Measurements from ENCODE around the gene ZNF580.

Gene ZNF580

GRCh38 chr19:55599842-55600661 lies 40.8 kb upstream of the ZNF580 start, which contains the start of gene ZNF524 (continued):
- TF ChIP-seq, protein P1, sequence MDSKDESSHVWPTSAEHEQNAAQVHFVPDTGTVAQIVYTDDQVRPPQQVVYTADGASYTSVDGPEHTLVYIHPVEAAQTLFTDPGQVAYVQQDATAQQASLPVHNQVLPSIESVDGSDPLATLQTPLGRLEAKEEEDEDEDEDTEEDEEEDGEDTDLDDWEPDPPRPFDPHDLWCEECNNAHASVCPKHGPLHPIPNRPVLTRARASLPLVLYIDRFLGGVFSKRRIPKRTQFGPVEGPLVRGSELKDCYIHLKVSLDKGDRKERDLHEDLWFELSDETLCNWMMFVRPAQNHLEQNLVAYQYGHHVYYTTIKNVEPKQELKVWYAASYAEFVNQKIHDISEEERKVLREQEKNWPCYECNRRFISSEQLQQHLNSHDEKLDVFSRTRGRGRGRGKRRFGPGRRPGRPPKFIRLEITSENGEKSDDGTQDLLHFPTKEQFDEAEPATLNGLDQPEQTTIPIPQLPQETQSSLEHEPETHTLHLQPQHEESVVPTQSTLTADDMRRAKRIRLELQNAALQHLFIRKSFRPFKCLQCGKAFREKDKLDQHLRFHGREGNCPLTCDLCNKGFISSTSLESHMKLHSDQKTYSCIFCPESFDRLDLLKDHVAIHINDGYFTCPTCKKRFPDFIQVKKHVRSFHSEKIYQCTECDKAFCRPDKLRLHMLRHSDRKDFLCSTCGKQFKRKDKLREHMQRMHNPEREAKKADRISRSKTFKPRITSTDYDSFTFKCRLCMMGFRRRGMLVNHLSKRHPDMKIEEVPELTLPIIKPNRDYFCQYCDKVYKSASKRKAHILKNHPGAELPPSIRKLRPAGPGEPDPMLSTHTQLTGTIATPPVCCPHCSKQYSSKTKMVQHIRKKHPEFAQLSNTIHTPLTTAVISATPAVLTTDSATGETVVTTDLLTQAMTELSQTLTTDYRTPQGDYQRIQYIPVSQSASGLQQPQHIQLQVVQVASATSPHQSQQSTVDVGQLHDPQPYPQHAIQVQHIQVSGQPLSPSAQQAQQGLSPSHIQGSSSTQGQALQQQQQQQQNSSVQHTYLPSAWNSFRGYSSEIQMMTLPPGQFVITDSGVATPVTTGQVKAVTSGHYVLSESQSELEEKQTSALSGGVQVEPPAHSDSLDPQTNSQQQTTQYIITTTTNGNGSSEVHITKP (tag by site-specific recombination; IDR thresholded peaks at IDR 0.05) = peak; percentile 15; the same call in 1 of the 2 replicates
- TF ChIP-seq ZNF707 (tag by site-specific recombination; IDR thresholded peaks at IDR 0.05) (no peak), KLF17 (tag by site-specific recombination; IDR thresholded peaks at IDR 0.05) (peak; percentile 71), HOXD13 (CRISPR knock-in tag; IDR thresholded peaks at IDR 0.05; ENCODE audit: borderline replicate concordance) (no peak), TRIM28 (IDR thresholded peaks at IDR 0.05; ENCODE audit: borderline replicate concordance, low read length) (no peak), ZNF660 (tag by site-specific recombination; IDR thresholded peaks at IDR 0.05) (peak; percentile 76), ZSCAN5A (tag by site-specific recombination; IDR thresholded peaks at IDR 0.05) (0 out of 2 replicates have a peak, but pooled peaks have one; percentile 58), KLF9 (tag by site-specific recombination; IDR thresholded peaks at IDR 0.05; ENCODE audit: low read depth) (peak; percentile 75), HOXA7 (CRISPR knock-in tag; IDR thresholded peaks at IDR 0.05; ENCODE audit: borderline replicate concordance) (no peak), ZNF704 (tag by site-specific recombination; IDR thresholded peaks at IDR 0.05) (no peak), ZNF747 (tag by site-specific recombination; IDR thresholded peaks at IDR 0.05) (no peak), AEBP2 (tag by site-specific recombination; IDR thresholded peaks at IDR 0.05; ENCODE audit: borderline replicate concordance) (no peak), ZNF596 (tag by site-specific recombination; IDR thresholded peaks at IDR 0.05) (no peak), ZNF792 (tag by site-specific recombination; IDR thresholded peaks at IDR 0.05) (no peak), ZNF202 (tag by site-specific recombination; IDR thresholded peaks at IDR 0.05; ENCODE audit: borderline replicate concordance) (no peak), ZNF600 (tag by site-specific recombination; IDR thresholded peaks at IDR 0.05) (no peak), ZNF777 (tag by site-specific recombination; IDR thresholded peaks at IDR 0.05; ENCODE audit: borderline replicate concordance) (no peak), ZNF585B (tag by site-specific recombination; IDR thresholded peaks at IDR 0.05) (no peak), KLF8 (tag by site-specific recombination; IDR thresholded peaks at IDR 0.05) (peak; percentile 99), ZNF560 (tag by site-specific recombination; IDR thresholded peaks at IDR 0.05; ENCODE audit: borderline replicate concordance) (no peak), ZNF776 (tag by site-specific recombination; IDR thresholded peaks at IDR 0.05; ENCODE audit: borderline replicate concordance) (no peak), ZNF510 (tag by site-specific recombination; IDR thresholded peaks at IDR 0.05; ENCODE audit: insufficient replicate concordance) (no peak), ZBTB8A (tag by site-specific recombination; IDR thresholded peaks at IDR 0.05) (peak; percentile 32), KLF10 (tag by site-specific recombination; IDR thresholded peaks at IDR 0.05) (peak; percentile 65), ZNF132 (tag by site-specific recombination; IDR thresholded peaks at IDR 0.05; ENCODE audit: borderline replicate concordance) (no peak)
- TF ChIP-seq, protein P2, sequence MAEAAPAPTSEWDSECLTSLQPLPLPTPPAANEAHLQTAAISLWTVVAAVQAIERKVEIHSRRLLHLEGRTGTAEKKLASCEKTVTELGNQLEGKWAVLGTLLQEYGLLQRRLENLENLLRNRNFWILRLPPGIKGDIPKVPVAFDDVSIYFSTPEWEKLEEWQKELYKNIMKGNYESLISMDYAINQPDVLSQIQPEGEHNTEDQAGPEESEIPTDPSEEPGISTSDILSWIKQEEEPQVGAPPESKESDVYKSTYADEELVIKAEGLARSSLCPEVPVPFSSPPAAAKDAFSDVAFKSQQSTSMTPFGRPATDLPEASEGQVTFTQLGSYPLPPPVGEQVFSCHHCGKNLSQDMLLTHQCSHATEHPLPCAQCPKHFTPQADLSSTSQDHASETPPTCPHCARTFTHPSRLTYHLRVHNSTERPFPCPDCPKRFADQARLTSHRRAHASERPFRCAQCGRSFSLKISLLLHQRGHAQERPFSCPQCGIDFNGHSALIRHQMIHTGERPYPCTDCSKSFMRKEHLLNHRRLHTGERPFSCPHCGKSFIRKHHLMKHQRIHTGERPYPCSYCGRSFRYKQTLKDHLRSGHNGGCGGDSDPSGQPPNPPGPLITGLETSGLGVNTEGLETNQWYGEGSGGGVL (tag by site-specific recombination; IDR thresholded peaks at IDR 0.05) = no peak

All from HEK293 (cell line).